Esophagus squamous epithelium (tissue), 4 donors: ENCODE data around the gene CHST6.

Source experiments
- POLR2A ChIP-seq, 4 donors: fragments of 450-650 bp; IDR thresholded peaks; one replicate each; pipeline ENCODE4 v1.6.1; 2017; ENCODE audit warnings: antibody characterized with exemption in 4 of 4, mild to moderate bottlenecking in 4 of 4, moderate library complexity in 3 of 4
- TF ChIP-seq, protein P1 (sequence below), 6 experiments: fragments of 450-650 bp in 4 of 6; fragments of 200-600 bp in 2 of 6; sonication (generic) in 2 of 6; IDR thresholded peaks; one replicate each; pipeline ENCODE4 v1.5.1; 2016 to 2019; ENCODE audit warnings: antibody characterized with exemption in 6 of 6, mild to moderate bottlenecking in 4 of 6, moderate library complexity in 4 of 6

DNA sequence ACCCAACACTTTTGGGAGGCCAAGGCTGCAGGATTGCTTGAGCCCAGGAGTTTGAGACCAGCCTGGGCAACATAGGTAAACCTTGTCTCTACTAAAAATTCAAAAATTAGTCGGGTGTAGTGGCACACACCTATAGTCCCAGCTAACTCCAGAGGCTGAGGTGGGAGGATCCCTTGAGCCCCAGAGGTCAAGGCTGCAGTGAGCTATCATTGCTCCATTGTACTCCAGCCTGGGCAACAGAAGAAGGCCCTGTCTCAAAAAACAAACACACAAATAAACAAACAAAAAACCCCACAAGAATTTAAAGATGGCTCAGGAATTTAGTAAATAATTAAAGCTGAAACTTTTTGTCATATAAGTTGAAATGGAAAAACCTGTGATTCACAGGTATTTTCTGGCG lies 28.5 kb downstream of the CHST6 start:
- TF ChIP-seq POLR2A (IDR thresholded peaks at IDR 0.05), result no peak
- TF ChIP-seq, protein P1, sequence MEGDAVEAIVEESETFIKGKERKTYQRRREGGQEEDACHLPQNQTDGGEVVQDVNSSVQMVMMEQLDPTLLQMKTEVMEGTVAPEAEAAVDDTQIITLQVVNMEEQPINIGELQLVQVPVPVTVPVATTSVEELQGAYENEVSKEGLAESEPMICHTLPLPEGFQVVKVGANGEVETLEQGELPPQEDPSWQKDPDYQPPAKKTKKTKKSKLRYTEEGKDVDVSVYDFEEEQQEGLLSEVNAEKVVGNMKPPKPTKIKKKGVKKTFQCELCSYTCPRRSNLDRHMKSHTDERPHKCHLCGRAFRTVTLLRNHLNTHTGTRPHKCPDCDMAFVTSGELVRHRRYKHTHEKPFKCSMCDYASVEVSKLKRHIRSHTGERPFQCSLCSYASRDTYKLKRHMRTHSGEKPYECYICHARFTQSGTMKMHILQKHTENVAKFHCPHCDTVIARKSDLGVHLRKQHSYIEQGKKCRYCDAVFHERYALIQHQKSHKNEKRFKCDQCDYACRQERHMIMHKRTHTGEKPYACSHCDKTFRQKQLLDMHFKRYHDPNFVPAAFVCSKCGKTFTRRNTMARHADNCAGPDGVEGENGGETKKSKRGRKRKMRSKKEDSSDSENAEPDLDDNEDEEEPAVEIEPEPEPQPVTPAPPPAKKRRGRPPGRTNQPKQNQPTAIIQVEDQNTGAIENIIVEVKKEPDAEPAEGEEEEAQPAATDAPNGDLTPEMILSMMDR (IDR thresholded peaks at IDR 0.05), result no peak
